ENCODE data around the gene WDR88. TPM values are rescaled to one million over a fixed set of nuclear protein-coding genes. Genes with fewer than 3 reads are reported as not detected.

WDR88 gene
- total and polyA plus RNA-seq, 12 donors: 0.03 to 0.11 TPM; not detected in 10

- 88 to 100% (median 91%) methylated on average over 1 of the region's 1 CpG for WGBS, 4 donors
- Histone ChIP-seq H3K4me1 (replicated peaks in 1 of 2) (peaks cover 5 to 9% of the 10 kb centered on the region in 2 donors), H3K27me3 (no peaks in the 10 kb centered on the region), H3K27ac (no peak overlapping the region), H3K9me3 (replicated peaks in 1 of 3) (no peaks in the 10 kb centered on the region), H3K36me3 (replicated peaks in 1 of 2) (no peaks in the 10 kb centered on the region), H3K4me3 (no peak overlapping the region)
- intact Hi-C loops (cut with DNase I): no loop called here
- TF ChIP-seq POLR2A (IDR thresholded peaks at IDR 0.05): no peak
- TF ChIP-seq CTCF (IDR thresholded peaks at IDR 0.05): no peak
- DNase-seq: no peak
These were observed 39.4 kb downstream of the WDR88 start for GRCh38 chr19:33171222-33171795.

- WGBS, 4 donors: 90 to 96% (median 92%) methylated on average over 6 of the region's 6 CpGs
- H3K4me1 ChIP-seq (replicated peaks in 1 of 2): peaks cover 5 to 9% of the 10 kb centered on the region in 2 donors
- intact Hi-C loops (cut with DNase I): no loop called here
These were observed 40.0 kb downstream of the WDR88 start for GRCh38 chr19:33171916-33172359.

GRCh38 chr19:33174186-33174585 lies 42.3 kb downstream of the WDR88 start:
- TF ChIP-seq CTCF (IDR thresholded peaks at IDR 0.05) (no peak), POLR2A (IDR thresholded peaks at IDR 0.05) (no peak)
- H3K9me3 ChIP-seq (replicated peaks in 1 of 3): no peaks in the 10 kb centered on the region
- H3K4me1 ChIP-seq (replicated peaks in 1 of 2): peaks cover 10 to 20% of the 10 kb centered on the region in 2 donors
- no peaks in the 10 kb centered on the region for H3K36me3 ChIP-seq (replicated peaks in 1 of 2)
- intact Hi-C loops (cut with DNase I): no loop called here
- no peak overlapping the region for H3K27ac ChIP-seq
- 87 to 93% (median 92%) methylated on average over 3 to 5 of the region's 5 CpGs for WGBS, 4 donors
- H3K4me3 ChIP-seq: no peak overlapping the region
- H3K27me3 ChIP-seq: no peaks in the 10 kb centered on the region
- no peak for DNase-seq

More at GRCh38 chr19:33171916-33172359, 40.0 kb downstream of the WDR88 start:
- no peak overlapping the region for H3K4me3 ChIP-seq
- TF ChIP-seq CTCF (IDR thresholded peaks at IDR 0.05) (no peak), POLR2A (IDR thresholded peaks at IDR 0.05) (no peak)
- no peaks in the 10 kb centered on the region for H3K9me3 ChIP-seq (replicated peaks in 1 of 3)
- H3K27me3 ChIP-seq: no peaks in the 10 kb centered on the region
- no peak for DNase-seq
- H3K27ac ChIP-seq: no peak overlapping the region
- no peaks in the 10 kb centered on the region for H3K36me3 ChIP-seq (replicated peaks in 1 of 2)

GRCh38 chr19:33175156-33175782 lies 43.4 kb downstream of the WDR88 start:
- 89 to 98% (median 92%) methylated on average over 6 to 10 of the region's 10 CpGs for WGBS, 4 donors

More at GRCh38 chr19:33175156-33175782, 43.4 kb downstream of the WDR88 start:
- Histone ChIP-seq H3K4me3 (no peak overlapping the region), H3K27ac (no peak overlapping the region), H3K36me3 (replicated peaks in 1 of 2) (no peaks in the 10 kb centered on the region), H3K27me3 (no peaks in the 10 kb centered on the region), H3K9me3 (replicated peaks in 1 of 3) (no peaks in the 10 kb centered on the region), H3K4me1 (replicated peaks in 1 of 2) (peaks cover 10 to 20% of the 10 kb centered on the region in 2 donors)
- DNase-seq: no peak
- no peak for TF ChIP-seq CTCF (IDR thresholded peaks at IDR 0.05)
- no peak for TF ChIP-seq POLR2A (IDR thresholded peaks at IDR 0.05)
- intact Hi-C loops (cut with DNase I): no loop called here
